Naive thymus-derived CD4-positive, alpha-beta T cell (primary cell): Measurements from ENCODE around the gene OR13J1. TPM values are rescaled to one million over a fixed set of nuclear protein-coding genes. Genes with fewer than 3 reads are reported as not detected.
A peak's percentile ranks its signal among the peaks of the same experiment; 100 is the strongest.

ENCODE experiments used
- ATAC-seq: fragments of 150-1000 bp; cut with Tn5 transposase; 2 replicates; pipeline ENCODE4 v1.10.0; 2021; ENCODE audit warnings: mild to moderate bottlenecking, moderate library complexity
- CTCF ChIA-PET: fragments of 350-600 bp; sonication (Branson Sonifier 250); formaldehyde crosslinking; loops from one replicate; lab custom pipeline; 2021; ENCODE audit warnings: antibody characterized with exemption; lab: Charles Lee
- POLR2A ChIA-PET: fragments of 350-600 bp; sonication (Branson Sonifier 250); formaldehyde crosslinking; loops from one replicate; lab custom pipeline; 2021; ENCODE audit warnings: antibody characterized with exemption, inconsistent platforms; lab: Charles Lee
- DNase-seq, 9 donors: peaks; one replicate each; pipeline versions ENCODE4 v3.0.0 to v3.0.0-alpha.2; 2020 to 2022; ENCODE audit warnings: mixed read lengths in 1 of 9
- H3K27ac ChIP-seq: one replicate; pipeline ENCODE4 v1.7.0; 2013; ENCODE audit warnings: mild to moderate bottlenecking, low read depth, low read length, moderate library complexity
- H3K27me3 ChIP-seq, 2 donors: one replicate each; pipeline ENCODE4 v1.7.0; 2013; ENCODE audit warnings: low read length in 2 of 2, mild to moderate bottlenecking in 2 of 2, moderate library complexity in 2 of 2; ENCODE audit not compliant: control insufficient read depth in 2 of 2, insufficient read depth in 2 of 2
- H3K36me3 ChIP-seq, 3 experiments: 1 replicate in 2 of 3; 2 replicates in 1 of 3; pipeline ENCODE4 v1.7.0; 2013; ENCODE audit warnings: low read length in 3 of 3, mild to moderate bottlenecking in 3 of 3, moderate library complexity in 1 of 3; ENCODE audit not compliant: insufficient read depth in 3 of 3, control insufficient read depth in 2 of 3
- H3K4me1 ChIP-seq, 2 donors: one replicate each; pipeline ENCODE4 v1.7.0; 2013; ENCODE audit warnings: low read length in 2 of 2, mild to moderate bottlenecking in 2 of 2, moderate library complexity in 1 of 2; ENCODE audit not compliant: control insufficient read depth in 2 of 2, insufficient read depth in 2 of 2
- H3K4me3 ChIP-seq: 2 replicates; pipeline ENCODE4 v1.7.0; 2013; ENCODE audit warnings: mild to moderate bottlenecking, low read length
- H3K9me3 ChIP-seq, 3 experiments: 1 replicate in 2 of 3; 2 replicates in 1 of 3; pipeline ENCODE4 v1.7.0; 2013; ENCODE audit warnings: low read length in 3 of 3; ENCODE audit not compliant: control insufficient read depth in 2 of 3
- H3K27ac Mint-ChIP-seq, 9 donors: one replicate each; pipeline ENCODE4 v1.8.0; 2020 to 2022; ENCODE audit warnings: mixed read lengths in 9 of 9, mild to moderate bottlenecking in 8 of 9, moderate library complexity in 5 of 9, inconsistent platforms in 2 of 9
- H3K27me3 Mint-ChIP-seq, 5 donors: one replicate each; pipeline ENCODE4 v1.8.0; 2021 to 2022; ENCODE audit warnings: mixed read lengths in 5 of 5, mild to moderate bottlenecking in 1 of 5
- H3K36me3 Mint-ChIP-seq, 5 donors: one replicate each; pipeline ENCODE4 v1.8.0; 2020 to 2022; ENCODE audit warnings: mixed read lengths in 5 of 5, mild to moderate bottlenecking in 3 of 5, inconsistent platforms in 1 of 5
- H3K4me1 Mint-ChIP-seq, 7 donors: one replicate each; pipeline ENCODE4 v1.8.0; 2020 to 2022; ENCODE audit warnings: mixed read lengths in 7 of 7, mild to moderate bottlenecking in 3 of 7, inconsistent platforms in 1 of 7
- H3K4me3 Mint-ChIP-seq, 10 donors: one replicate each; pipeline ENCODE4 v1.8.0; 2020 to 2022; ENCODE audit warnings: mild to moderate bottlenecking in 10 of 10, mixed read lengths in 10 of 10, moderate library complexity in 6 of 10, inconsistent platforms in 2 of 10
- H3K9me3 Mint-ChIP-seq, 11 donors: one replicate each; pipeline ENCODE4 v1.8.0; 2020 to 2022; ENCODE audit warnings: mixed read lengths in 11 of 11, mild to moderate bottlenecking in 4 of 11, inconsistent platforms in 1 of 11, moderate library complexity in 1 of 11
- intact Hi-C, 2 donors: fragments of 100-400 bp; cut with micrococcal nuclease; formaldehyde crosslinking; loops; one replicate each; pipeline ENCODE4 v1.15.1; 2023
- polyA plus RNA-seq, 2 donors: library from polyadenylated mRNA; unstranded; fragments of 300-500 nt; fragmentation: Illumina TruSeq; gene quantifications; one replicate each; pipeline ENCODE4 v1.2.3, GENCODE V29; 2021
- total RNA-seq, 6 experiments: library from RNA in 5 of 6; stranded (reverse) in 5 of 6; gene quantifications; 1 replicate in 5 of 6; 2 replicates in 1 of 6; pipeline ENCODE4 v1.2.3 and lab custom pipeline; 2021 to 2026

OR13J1 gene
- total and polyA plus RNA-seq, 7 experiments from 2014 or later = not detected

GRCh38 chr9:35847792-35848572 lies 22.2 kb downstream of the OR13J1 start:
- DNase-seq (no peak), ATAC-seq (no peak)
- H3K4me3 ChIP-seq = no peak overlapping the region
- CTCF ChIA-PET = no interaction called here
- Mint-ChIP-seq H3K27me3 (peaks cover 0 to 9% (median 0%) of the 10 kb centered on the region in 5 donors), H3K4me3 (no peak overlapping the region), H3K9me3 (no peaks in the 10 kb centered on the region), H3K27ac (no peak overlapping the region), H3K4me1 (peaks cover 14 to 29% (median 25%) of the 10 kb centered on the region in 7 donors), H3K36me3 (peaks cover 0 to 32% (median 6%) of the 10 kb centered on the region in 5 donors)
- peaks cover 0 to 8% (median 0%) of the 10 kb centered on the region in 3 experiments for H3K36me3 ChIP-seq
- no peaks in the 10 kb centered on the region for H3K9me3 ChIP-seq
- POLR2A ChIA-PET = interaction anchor here (0.7 to 1.1 kb wide), 2 partner anchors 17 to 60 kb away, joined by 3 read pairs; no protein-coding TSS in a partner anchor
- H3K27me3 ChIP-seq = no peaks in the 10 kb centered on the region
- no peak overlapping the region for H3K27ac ChIP-seq
- H3K4me1 ChIP-seq = peaks cover 0 to 19% of the 10 kb centered on the region in 2 donors
- intact Hi-C loops = no loop called here

- no peak overlapping the region for H3K4me3 ChIP-seq
- H3K4me1 ChIP-seq = peaks cover 0 to 19% of the 10 kb centered on the region in 2 donors
- POLR2A ChIA-PET = interaction anchor here (1.0 to 1.9 kb wide), 2 partner anchors 32 to 86 kb away, joined by 3 to 5 read pairs; partner anchors contain the start of gene HINT2
- intact Hi-C loops = loop anchor here in 1 of 2 donors (1.0 kb wide), 2 partner anchors 17 to 31 kb away; partner anchors contain the start of genes HINT2 and TMEM8B
- ATAC-seq (no peak), DNase-seq (no peak)
- CTCF ChIA-PET = interaction anchor here (1.0 kb wide), 1 partner anchor 36 kb away, joined by 4 read pairs; no protein-coding TSS in a partner anchor
- H3K9me3 ChIP-seq = no peaks in the 10 kb centered on the region
- H3K27ac ChIP-seq = no peak overlapping the region
- Mint-ChIP-seq H3K27me3 (peaks cover 0 to 4% (median 0%) of the 10 kb centered on the region in 5 donors), H3K9me3 (no peaks in the 10 kb centered on the region), H3K36me3 (peaks cover 0 to 27% (median 6%) of the 10 kb centered on the region in 5 donors), H3K4me1 (peaks cover 14 to 29% (median 26%) of the 10 kb centered on the region in 7 donors), H3K4me3 (peak overlapping the region in 8 of 10 donors; percentile 15 to 62 (median 35)), H3K27ac (peak overlapping the region in 8 of 9 donors; percentile 16 to 84 (median 64))
- peaks cover 0 to 8% (median 0%) of the 10 kb centered on the region in 3 experiments for H3K36me3 ChIP-seq
- H3K27me3 ChIP-seq = no peaks in the 10 kb centered on the region
Observed at GRCh38 chr9:35845824-35846771, 24.1 kb downstream of the OR13J1 start.

- POLR2A ChIA-PET = interaction anchor here (0.5 to 1.9 kb wide), 3 partner anchors 20 to 42 kb away, joined by 3 to 5 read pairs (median 3); partner anchors contain the start of gene HINT2
- no peaks in the 10 kb centered on the region for H3K27me3 Mint-ChIP-seq
- peak overlapping the region in 7 of 10 donors; percentile 4 to 56 (median 21) for H3K4me3 Mint-ChIP-seq
- DNase-seq = peak in 7 of 9 donors; percentile 60 to 81 (median 77)
- H3K36me3 Mint-ChIP-seq = peaks cover 0 to 21% (median 6%) of the 10 kb centered on the region in 5 donors
- Histone ChIP-seq H3K9me3 (no peaks in the 10 kb centered on the region), H3K27me3 (no peaks in the 10 kb centered on the region), H3K4me3 (no peak overlapping the region), H3K4me1 (peaks cover 0 to 19% of the 10 kb centered on the region in 2 donors), H3K27ac (no peak overlapping the region), H3K36me3 (peaks cover 0 to 8% (median 0%) of the 10 kb centered on the region in 3 experiments)
- no peaks in the 10 kb centered on the region for H3K9me3 Mint-ChIP-seq
- CTCF ChIA-PET = no interaction called here
- peak; percentile 90 for ATAC-seq
- peaks cover 14 to 30% (median 26%) of the 10 kb centered on the region in 7 donors for H3K4me1 Mint-ChIP-seq
- intact Hi-C loops = loop anchor here in 1 of 2 donors (1.0 kb wide), 2 partner anchors 15 to 29 kb away; partner anchors contain the start of genes HINT2 and TMEM8B
- H3K27ac Mint-ChIP-seq = peak overlapping the region in 6 of 9 donors; percentile 30 to 77 (median 58)
Observed at GRCh38 chr9:35844628-35845270, 25.5 kb downstream of the OR13J1 start.

GRCh38 chr9:35842795-35843194 lies 27.4 kb downstream of the OR13J1 start:
- peaks cover 0 to 8% (median 0%) of the 10 kb centered on the region in 3 experiments for H3K36me3 ChIP-seq
- intact Hi-C loops = no loop called here
- no peak for DNase-seq
- ChIA-PET CTCF (no interaction called here), POLR2A (interaction anchor here (0.9 kb wide), 1 partner anchor 14 kb away, joined by 3 read pairs; the partner anchor contains the start of genes FAM221B and TMEM8B)
- Mint-ChIP-seq H3K4me1 (peaks cover 16 to 34% (median 26%) of the 10 kb centered on the region in 7 donors), H3K27me3 (no peaks in the 10 kb centered on the region), H3K4me3 (no peak overlapping the region), H3K9me3 (no peaks in the 10 kb centered on the region), H3K27ac (no peak overlapping the region), H3K36me3 (peaks cover 0 to 7% (median under 1%) of the 10 kb centered on the region in 5 donors)
- H3K27ac ChIP-seq = no peak overlapping the region
- no peaks in the 10 kb centered on the region for H3K9me3 ChIP-seq
- no peak overlapping the region for H3K4me3 ChIP-seq
- peaks cover 0 to 19% of the 10 kb centered on the region in 2 donors for H3K4me1 ChIP-seq
- peak; percentile 51 for ATAC-seq
- no peaks in the 10 kb centered on the region for H3K27me3 ChIP-seq

- ATAC-seq = no peak
Observed at GRCh38 chr9:35842020-35842745, 28.0 kb downstream of the OR13J1 start.

More at GRCh38 chr9:35842020-35842745, 28.0 kb downstream of the OR13J1 start:
- no peak for DNase-seq
- Histone ChIP-seq H3K9me3 (no peaks in the 10 kb centered on the region), H3K36me3 (peaks cover 0 to 5% (median 0%) of the 10 kb centered on the region in 3 experiments), H3K27me3 (no peaks in the 10 kb centered on the region), H3K27ac (no peak overlapping the region), H3K4me3 (no peak overlapping the region), H3K4me1 (peaks cover 0 to 19% of the 10 kb centered on the region in 2 donors)
- Mint-ChIP-seq H3K9me3 (no peaks in the 10 kb centered on the region), H3K27ac (no peak overlapping the region), H3K4me1 (peaks cover 16 to 34% (median 24%) of the 10 kb centered on the region in 7 donors), H3K36me3 (peaks cover 0 to under 1% (median 0%) of the 10 kb centered on the region in 5 donors), H3K27me3 (no peaks in the 10 kb centered on the region), H3K4me3 (no peak overlapping the region)
- intact Hi-C loops = no loop called here
- ChIA-PET POLR2A (interaction anchor here (0.9 kb wide), 1 partner anchor 13 kb away, joined by 3 read pairs; the partner anchor contains the start of genes FAM221B and TMEM8B), CTCF (interaction anchor here (1.0 kb wide), 1 partner anchor 166 kb away, joined by 4 read pairs; no protein-coding TSS in a partner anchor)
